GM18498 (cell line): ENCODE results near the gene IL1RL1.
"Not testable (repeated sequence)": the region's sequence is repeated elsewhere in the genome, so short reads cannot be mapped to it uniquely, and the experiment has no call there.

Experiments used
- ATAC-seq: cut with Tn5 transposase; IDR thresholded peaks from one replicate; pipeline ENCODE4 v1.9.1; 2021; ENCODE audit warnings: mild to moderate bottlenecking, moderate library complexity; ENCODE audit not compliant: unreplicated experiment

The IL1RL1 gene

DNA sequence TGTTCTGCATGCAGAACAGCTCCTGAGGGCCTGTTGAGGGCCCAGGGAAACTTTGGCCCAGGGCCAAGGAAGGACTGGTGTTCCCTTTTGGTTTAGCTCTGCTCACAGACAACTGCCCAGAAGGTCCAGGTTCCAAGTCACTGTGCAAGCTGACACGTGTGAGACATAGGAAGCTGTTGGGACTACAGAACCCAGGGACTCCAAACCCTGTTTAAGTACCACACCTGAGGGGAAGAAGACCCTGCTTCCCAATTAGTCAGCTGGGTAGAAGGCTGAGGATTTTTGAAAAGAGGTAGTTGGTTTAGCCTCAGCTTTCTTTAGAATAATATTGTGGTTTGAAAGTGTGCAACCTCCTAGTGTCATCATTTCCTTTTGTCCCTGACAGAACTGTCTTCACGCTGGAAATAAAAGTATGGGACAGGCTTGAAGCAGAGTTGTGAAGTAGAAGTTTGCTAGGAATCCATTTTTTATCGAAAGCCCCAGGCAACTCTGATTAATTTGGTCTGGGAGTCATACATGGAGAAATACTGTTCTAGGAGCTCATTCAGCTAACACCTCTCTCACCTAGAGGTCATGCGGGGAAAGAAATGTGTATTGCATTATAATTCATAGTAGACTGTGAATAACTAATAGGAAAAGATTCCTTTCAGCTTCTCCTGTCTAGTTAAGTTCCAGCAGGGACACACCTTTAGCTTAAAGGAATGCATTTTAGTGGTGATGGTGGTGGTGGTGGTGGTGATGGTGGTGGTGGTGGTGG lies 19.9 kb upstream of the IL1RL1 start:
- ATAC-seq = no peak

- ATAC-seq = no peak
Observed at GRCh38 chr2:102294802-102295489, 16.4 kb upstream of the IL1RL1 start.

DNA sequence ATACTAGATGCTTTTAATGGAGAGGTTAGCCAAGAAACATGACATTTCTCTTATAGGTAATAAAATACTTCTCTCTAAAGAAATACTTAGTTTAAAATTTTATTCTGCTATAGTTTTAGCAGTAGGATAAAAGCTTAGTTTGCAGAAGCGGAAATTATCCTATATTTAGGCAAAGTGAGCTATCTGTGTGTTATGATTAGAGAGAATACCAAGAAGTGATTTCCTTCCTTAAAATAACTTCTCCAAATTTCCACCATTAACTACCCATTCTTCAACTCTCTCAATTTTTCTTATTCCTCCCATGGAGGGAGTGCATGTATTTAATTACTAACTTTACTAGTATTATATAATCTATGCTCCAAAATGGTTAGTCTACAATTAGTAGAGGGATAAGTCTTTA lies 15.8 kb upstream of the IL1RL1 start:
- ATAC-seq = no peak

- no peak for ATAC-seq
Observed at GRCh38 chr2:102296449-102296848, 14.9 kb upstream of the IL1RL1 start.

- no peak for ATAC-seq
Observed at GRCh38 chr2:102297891-102298290, 13.5 kb upstream of the IL1RL1 start.

GRCh38 chr2:102301867-102302362 lies 9.4 kb upstream of the IL1RL1 start:
- ATAC-seq = peak; percentile 98

GRCh38 chr2:102302458-102302857 lies 8.9 kb upstream of the IL1RL1 start:
- no peak for ATAC-seq

DNA sequence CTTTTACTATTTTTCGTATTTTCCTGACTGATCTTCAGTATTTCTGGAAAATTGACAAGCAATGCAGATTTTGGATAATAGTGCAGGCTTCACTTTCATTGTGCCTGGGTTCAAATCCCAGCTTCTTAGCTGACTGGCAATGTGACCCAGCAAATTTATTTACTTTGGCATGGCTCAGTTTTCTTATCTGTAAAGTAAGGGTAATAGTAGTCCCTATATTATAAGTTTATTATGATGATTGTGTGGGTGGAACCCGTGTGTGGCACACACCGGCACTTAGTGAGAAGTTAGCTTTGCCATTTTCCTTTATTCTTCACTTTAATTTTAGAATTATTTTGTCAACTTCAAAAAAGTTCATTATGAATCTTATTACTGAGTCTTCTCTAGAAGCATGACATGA lies 7.8 kb upstream of the IL1RL1 start:
- no peak for ATAC-seq

- ATAC-seq = no peak
Observed at GRCh38 chr2:102304268-102304667, 7.1 kb upstream of the IL1RL1 start.

GRCh38 chr2:102304711-102305611 lies 6.4 kb upstream of the IL1RL1 start:
- ATAC-seq = no peak

GRCh38 chr2:102306125-102306524 lies 5.2 kb upstream of the IL1RL1 start:
- ATAC-seq = no peak

DNA sequence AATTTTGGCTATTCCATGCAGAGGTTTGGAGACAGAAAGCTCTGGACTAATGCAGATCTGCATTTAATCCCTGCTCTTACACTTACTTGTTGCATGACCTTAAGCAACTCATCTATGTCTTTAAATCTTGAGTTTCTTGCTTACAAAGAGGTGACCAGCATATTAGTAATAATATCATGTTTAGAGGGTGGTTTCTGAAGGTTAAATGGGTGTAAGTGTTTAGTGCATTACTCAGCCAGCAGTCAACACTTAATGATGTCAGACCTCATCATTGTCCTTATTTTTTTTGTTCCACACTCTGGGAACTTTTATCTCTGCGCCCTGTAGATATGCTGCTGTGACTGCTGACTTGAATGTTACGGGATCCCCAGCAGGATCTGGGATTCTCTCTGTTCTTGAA lies 1.7 kb downstream of the IL1RL1 start:
- ATAC-seq = no peak

DNA sequence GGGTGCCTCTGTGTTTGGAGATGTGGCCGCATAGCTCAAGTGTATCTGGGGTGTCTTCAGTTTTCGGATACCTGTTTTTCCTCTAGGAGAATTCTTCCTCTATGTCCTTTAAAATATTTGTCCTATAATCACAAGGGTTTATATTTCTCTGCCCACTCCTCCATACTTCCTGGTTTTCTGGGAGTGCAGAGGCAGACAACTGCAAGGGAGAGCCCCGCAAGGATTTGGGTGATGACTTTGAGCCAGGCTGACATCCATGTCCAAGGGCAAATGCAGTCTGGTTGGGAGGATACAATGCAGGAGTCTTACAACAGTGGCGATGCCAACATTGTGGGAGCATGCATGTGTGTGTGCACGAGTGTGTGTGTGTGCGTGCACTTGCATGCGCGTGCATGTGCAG lies 2.1 kb downstream of the IL1RL1 start:
- no peak for ATAC-seq

DNA sequence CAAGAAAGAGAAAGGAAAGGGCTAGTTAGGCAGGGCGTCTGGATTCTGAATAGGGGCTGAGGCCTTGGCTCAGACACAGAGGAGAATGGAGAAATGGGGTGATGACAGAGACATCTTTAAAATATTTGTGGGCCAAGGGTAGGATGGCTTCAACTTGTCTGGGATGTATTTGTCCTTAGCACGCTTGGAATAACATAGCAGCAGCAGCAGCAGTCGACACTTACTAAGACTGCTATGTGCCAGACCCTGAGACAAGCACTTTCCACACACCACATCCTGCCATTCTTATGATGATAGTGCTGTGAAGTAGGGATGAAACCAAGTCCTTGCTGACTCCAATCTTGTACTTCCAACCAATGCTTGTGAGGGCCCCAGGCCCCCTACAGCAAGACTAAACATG lies 2.6 kb downstream of the IL1RL1 start:
- no peak for ATAC-seq

DNA sequence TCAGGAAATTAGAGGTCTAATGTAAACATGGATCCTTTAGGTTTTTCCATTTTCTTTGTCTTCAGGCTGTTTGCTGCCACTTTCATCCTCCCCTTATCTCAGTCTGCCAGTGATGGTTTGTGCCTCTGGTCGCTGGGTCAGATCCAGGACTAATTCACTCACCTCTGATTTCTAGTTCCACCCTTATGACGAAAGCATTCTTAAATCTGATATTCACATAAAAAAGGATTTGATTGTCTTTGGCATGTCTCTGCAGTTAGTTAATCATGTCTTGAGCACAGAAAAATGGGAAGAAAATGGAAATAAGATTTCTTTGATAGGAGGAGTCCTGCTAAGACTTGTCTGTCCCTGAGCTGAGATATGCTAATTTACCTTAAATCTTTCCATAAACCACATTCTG lies 4.6 kb downstream of the IL1RL1 start:
- no peak for ATAC-seq

DNA sequence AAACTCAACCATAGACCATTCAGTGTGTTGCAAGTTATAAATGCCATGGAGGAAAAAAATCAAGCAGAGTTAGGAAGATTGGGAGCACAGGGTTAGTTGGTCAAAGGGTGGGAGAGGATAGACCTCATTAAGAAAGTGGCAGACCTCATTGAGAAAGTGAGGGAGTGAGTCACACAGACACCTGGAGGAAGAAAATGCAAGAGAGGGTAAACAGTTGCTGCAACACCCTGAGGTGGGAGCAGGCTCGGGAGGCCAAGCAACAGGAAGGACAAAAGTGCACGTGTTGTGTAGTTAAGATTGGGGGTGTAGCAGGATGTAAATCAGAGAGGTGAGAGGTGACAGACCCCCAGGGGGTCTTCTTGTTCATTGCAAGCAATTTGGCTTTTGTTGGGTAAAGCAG lies 6.4 kb downstream of the IL1RL1 start:
- no peak for ATAC-seq

GRCh38 chr2:102318437-102318836 lies 7.1 kb downstream of the IL1RL1 start:
- ATAC-seq = no peak

GRCh38 chr2:102321941-102322719 lies 10.8 kb downstream of the IL1RL1 start:
- no peak for ATAC-seq

- ATAC-seq = not testable (repeated sequence)
Observed at GRCh38 chr2:102324914-102325313, 13.6 kb downstream of the IL1RL1 start.

GRCh38 chr2:102331311-102331980 lies 20.1 kb downstream of the IL1RL1 start:
- ATAC-seq = no peak
